ENCODE data around the gene P2RY8. TPM values are rescaled to one million over a fixed set of nuclear protein-coding genes. Genes with fewer than 3 reads are reported as not detected.

The P2RY8 gene
- total RNA-seq, 1 experiment from 2014 or later, result not detected

DNA sequence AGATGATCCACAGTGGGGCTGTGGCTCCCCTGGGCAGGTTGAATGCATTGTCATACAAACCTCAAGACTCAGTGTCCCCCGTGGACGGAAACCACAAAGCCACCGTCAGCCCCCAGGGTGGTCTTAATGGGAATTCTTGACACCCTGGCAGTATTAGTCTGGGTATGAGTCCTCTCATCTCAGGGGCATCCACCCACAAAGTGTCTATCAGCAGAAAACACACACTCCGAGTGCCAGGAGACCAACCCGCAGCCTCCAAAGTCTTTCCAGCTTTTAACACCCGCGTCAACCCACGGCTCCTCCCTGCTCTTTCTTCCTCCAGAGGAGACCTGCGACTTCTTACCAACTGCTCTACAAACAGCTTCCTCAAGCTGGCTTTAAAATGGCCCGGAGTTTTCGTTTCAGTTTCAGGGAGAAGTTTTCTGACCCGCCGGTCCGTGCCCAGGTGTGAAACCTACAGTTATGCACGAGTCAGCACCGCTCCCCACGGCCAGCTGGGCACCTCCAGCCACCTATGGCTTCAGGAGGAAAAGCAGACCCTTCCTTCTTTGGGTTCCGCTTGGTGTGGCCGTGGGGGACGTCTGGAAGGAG is 69.9 kb downstream of the P2RY8 start:
- no TSS peak for BruUV-seq (replicated peaks)
- intact Hi-C loops (cut with micrococcal nuclease; ENCODE audit: unreplicated experiment), result no loop called here
- H3K27me3 Mint-ChIP-seq (ENCODE audit: unreplicated experiment), result peaks cover 57% of the 10 kb centered on the region
- no peaks in the 10 kb centered on the region for H3K9me3 Mint-ChIP-seq (ENCODE audit: low read depth, unreplicated experiment)
- no peaks in the 10 kb centered on the region for H3K4me1 Mint-ChIP-seq (ENCODE audit: low read depth, unreplicated experiment)
- no peak for DNase-seq
- H3K27ac Mint-ChIP-seq (ENCODE audit: unreplicated experiment), result no peak overlapping the region
- H3K4me3 Mint-ChIP-seq (ENCODE audit: low read depth, unreplicated experiment), result no peak overlapping the region
- peaks cover 3% of the 10 kb centered on the region for H3K36me3 Mint-ChIP-seq (ENCODE audit: insufficient read depth, unreplicated experiment)
- TF ChIP-seq, protein P1, sequence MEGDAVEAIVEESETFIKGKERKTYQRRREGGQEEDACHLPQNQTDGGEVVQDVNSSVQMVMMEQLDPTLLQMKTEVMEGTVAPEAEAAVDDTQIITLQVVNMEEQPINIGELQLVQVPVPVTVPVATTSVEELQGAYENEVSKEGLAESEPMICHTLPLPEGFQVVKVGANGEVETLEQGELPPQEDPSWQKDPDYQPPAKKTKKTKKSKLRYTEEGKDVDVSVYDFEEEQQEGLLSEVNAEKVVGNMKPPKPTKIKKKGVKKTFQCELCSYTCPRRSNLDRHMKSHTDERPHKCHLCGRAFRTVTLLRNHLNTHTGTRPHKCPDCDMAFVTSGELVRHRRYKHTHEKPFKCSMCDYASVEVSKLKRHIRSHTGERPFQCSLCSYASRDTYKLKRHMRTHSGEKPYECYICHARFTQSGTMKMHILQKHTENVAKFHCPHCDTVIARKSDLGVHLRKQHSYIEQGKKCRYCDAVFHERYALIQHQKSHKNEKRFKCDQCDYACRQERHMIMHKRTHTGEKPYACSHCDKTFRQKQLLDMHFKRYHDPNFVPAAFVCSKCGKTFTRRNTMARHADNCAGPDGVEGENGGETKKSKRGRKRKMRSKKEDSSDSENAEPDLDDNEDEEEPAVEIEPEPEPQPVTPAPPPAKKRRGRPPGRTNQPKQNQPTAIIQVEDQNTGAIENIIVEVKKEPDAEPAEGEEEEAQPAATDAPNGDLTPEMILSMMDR (IDR thresholded peaks at IDR 0.05; ENCODE audit: unreplicated experiment), result no peak
- CTCF ChIA-PET, result no interaction called here

DNA sequence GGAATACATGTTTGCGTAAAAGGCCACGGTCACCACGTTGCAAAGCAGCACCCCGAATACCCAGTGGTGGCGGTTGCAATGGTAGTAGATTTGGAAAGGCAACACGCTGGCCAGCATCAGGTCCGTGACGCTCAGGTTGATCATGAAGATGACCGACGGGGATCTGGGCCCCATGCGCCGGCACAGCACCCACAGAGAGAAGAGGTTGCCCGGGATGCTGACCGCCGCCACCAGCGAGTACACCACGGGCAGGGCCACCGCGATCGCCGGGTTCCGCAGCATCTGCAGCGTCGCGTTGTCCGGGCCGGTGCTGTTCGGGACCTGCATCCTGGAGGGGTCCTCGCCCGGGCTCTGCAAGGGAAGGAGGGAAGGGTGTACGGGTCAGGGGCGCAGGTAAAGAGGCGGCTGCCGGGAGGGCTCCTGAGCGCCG is 70.7 kb downstream of the P2RY8 start:
- TF ChIP-seq, protein P1 (IDR thresholded peaks at IDR 0.05; ENCODE audit: unreplicated experiment), result no peak
- Mint-ChIP-seq H3K9me3 (ENCODE audit: low read depth, unreplicated experiment) (no peaks in the 10 kb centered on the region), H3K4me3 (ENCODE audit: low read depth, unreplicated experiment) (no peak overlapping the region), H3K27ac (ENCODE audit: unreplicated experiment) (no peak overlapping the region), H3K4me1 (ENCODE audit: low read depth, unreplicated experiment) (no peaks in the 10 kb centered on the region), H3K27me3 (ENCODE audit: unreplicated experiment) (peaks cover 62% of the 10 kb centered on the region), H3K36me3 (ENCODE audit: insufficient read depth, unreplicated experiment) (peaks cover 3% of the 10 kb centered on the region)
- no peak for DNase-seq
- intact Hi-C loops (cut with micrococcal nuclease; ENCODE audit: unreplicated experiment), result no loop called here
- CTCF ChIA-PET, result no interaction called here
- BruUV-seq (replicated peaks), result no TSS peak

GRCh38 chrX:1465286-1466231 is 71.4 kb downstream of the P2RY8 start:
- TF ChIP-seq, protein P1 (IDR thresholded peaks at IDR 0.05; ENCODE audit: unreplicated experiment), result no peak
- no peak for DNase-seq
- Mint-ChIP-seq H3K4me3 (ENCODE audit: low read depth, unreplicated experiment) (no peak overlapping the region), H3K36me3 (ENCODE audit: insufficient read depth, unreplicated experiment) (peaks cover 3% of the 10 kb centered on the region), H3K27ac (ENCODE audit: unreplicated experiment) (no peak overlapping the region), H3K27me3 (ENCODE audit: unreplicated experiment) (peaks cover 62% of the 10 kb centered on the region), H3K9me3 (ENCODE audit: low read depth, unreplicated experiment) (no peaks in the 10 kb centered on the region), H3K4me1 (ENCODE audit: low read depth, unreplicated experiment) (no peaks in the 10 kb centered on the region)
- no TSS peak for BruUV-seq (replicated peaks)
- intact Hi-C loops (cut with micrococcal nuclease; ENCODE audit: unreplicated experiment), result no loop called here
- CTCF ChIA-PET, result no interaction called here

DNA sequence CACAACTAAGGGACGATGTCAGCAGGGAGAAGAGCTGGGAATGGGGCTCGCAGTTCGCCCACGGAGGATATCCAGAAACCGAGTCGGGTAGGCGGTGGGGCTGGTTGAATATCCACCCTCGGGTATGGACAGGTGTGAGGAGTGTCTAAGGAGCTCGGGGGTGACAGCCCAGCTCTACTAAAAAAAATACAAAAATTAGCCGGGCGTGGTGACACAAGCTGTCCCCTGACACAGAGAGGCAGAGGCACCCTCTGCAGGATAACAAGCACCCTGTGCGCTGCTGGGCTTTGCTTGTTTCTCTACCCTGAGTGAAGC is 72.1 kb downstream of the P2RY8 start:
- TF ChIP-seq, protein P1 (IDR thresholded peaks at IDR 0.05; ENCODE audit: unreplicated experiment), result no peak
- Mint-ChIP-seq H3K4me3 (ENCODE audit: low read depth, unreplicated experiment) (no peak overlapping the region), H3K27ac (ENCODE audit: unreplicated experiment) (no peak overlapping the region), H3K9me3 (ENCODE audit: low read depth, unreplicated experiment) (no peaks in the 10 kb centered on the region), H3K36me3 (ENCODE audit: insufficient read depth, unreplicated experiment) (peaks cover 3% of the 10 kb centered on the region), H3K4me1 (ENCODE audit: low read depth, unreplicated experiment) (no peaks in the 10 kb centered on the region), H3K27me3 (ENCODE audit: unreplicated experiment) (peaks cover 62% of the 10 kb centered on the region)
- CTCF ChIA-PET, result no interaction called here
- intact Hi-C loops (cut with micrococcal nuclease; ENCODE audit: unreplicated experiment), result no loop called here
- no TSS peak for BruUV-seq (replicated peaks)
- DNase-seq, result no peak
